ENCODE measurements around the gene KCNQ5.

DNA sequence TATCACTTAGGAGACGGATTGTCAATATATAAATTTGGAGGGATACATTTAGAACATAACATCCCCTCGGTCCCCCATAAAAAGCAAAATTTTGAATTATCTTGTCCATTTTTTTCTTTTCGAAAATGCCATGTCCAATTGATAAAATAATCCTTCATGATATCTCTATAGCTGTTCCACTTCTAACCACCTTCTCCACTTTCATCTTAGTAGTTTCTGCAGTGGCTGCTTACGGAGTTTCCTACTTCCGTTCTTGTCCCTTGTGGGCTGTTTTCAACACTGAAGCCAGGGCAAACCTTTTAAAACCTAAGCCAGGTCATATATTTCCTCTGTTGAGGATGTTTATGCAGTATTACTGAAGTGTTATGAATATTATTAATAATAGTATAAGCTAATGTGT lies 37.9 kb downstream of the KCNQ5 start:
- TF ChIP-seq, protein P1, sequence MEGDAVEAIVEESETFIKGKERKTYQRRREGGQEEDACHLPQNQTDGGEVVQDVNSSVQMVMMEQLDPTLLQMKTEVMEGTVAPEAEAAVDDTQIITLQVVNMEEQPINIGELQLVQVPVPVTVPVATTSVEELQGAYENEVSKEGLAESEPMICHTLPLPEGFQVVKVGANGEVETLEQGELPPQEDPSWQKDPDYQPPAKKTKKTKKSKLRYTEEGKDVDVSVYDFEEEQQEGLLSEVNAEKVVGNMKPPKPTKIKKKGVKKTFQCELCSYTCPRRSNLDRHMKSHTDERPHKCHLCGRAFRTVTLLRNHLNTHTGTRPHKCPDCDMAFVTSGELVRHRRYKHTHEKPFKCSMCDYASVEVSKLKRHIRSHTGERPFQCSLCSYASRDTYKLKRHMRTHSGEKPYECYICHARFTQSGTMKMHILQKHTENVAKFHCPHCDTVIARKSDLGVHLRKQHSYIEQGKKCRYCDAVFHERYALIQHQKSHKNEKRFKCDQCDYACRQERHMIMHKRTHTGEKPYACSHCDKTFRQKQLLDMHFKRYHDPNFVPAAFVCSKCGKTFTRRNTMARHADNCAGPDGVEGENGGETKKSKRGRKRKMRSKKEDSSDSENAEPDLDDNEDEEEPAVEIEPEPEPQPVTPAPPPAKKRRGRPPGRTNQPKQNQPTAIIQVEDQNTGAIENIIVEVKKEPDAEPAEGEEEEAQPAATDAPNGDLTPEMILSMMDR (IDR thresholded peaks at IDR 0.05): no peak
- TF ChIP-seq POLR2A (IDR thresholded peaks at IDR 0.05) (no peak), POLR2AphosphoS5 (IDR thresholded peaks at IDR 0.05) (no peak)

All from suprapubic skin (tissue), 4 donors.